HCT116 (cell line): ENCODE measurements around the gene C15orf62. TPM values are rescaled to one million over a fixed set of nuclear protein-coding genes. Genes with fewer than 3 reads are reported as not detected.

Experiments
- ATAC-seq: fragments of 200-7000 bp; cut with Tn5 transposase; 2 replicates; pipeline ENCODE4 v1.9.1; 2020; ENCODE audit warnings: mild to moderate bottlenecking, moderate library complexity
- BruUV-seq: library from RNA; stranded (reverse); fragments of 400-500 nt; replicated peaks from 2 replicates; lab custom pipeline; 2021; lab: Mats Ljungman, UMichigan
- CTCF ChIA-PET: fragments of 300-600 bp; sonication (Branson Sonifier 250); formaldehyde crosslinking; loops from one replicate; lab custom pipeline; 2021; ENCODE audit warnings: antibody characterized with exemption; lab: Charles Lee
- POLR2A ChIA-PET: fragments of 300-600, 350-600 bp; sonication (Branson Sonifier 250); formaldehyde crosslinking; loops from one replicate; lab custom pipeline; 2021; ENCODE audit warnings: antibody characterized with exemption; lab: Charles Lee
- RAD21 ChIA-PET, 2 experiments: fragments of 300-600 bp; sonication (Branson Sonifier 250); formaldehyde crosslinking; loops; one replicate each; lab custom pipeline; 2023; ENCODE audit warnings: low total read pairs in 2 of 2; ENCODE audit not compliant: uncharacterized antibody in 2 of 2, unreplicated experiment in 2 of 2, low non-redundant PET in 1 of 2; lab: Charles Lee
- DNase-seq: peaks from one replicate; pipeline ENCODE4 v3.0.0-alpha.2; 2010; ENCODE audit warnings: low read depth, low spot score
- H2AFZ ChIP-seq: fragments of 200-600 bp; shearing (Covaris generic), sonication (generic); 2 replicates; pipeline ENCODE4 v1.6.1; 2017; ENCODE audit warnings: low read depth, mixed run types, mixed read lengths, antibody characterized with exemption, low read length; ENCODE audit not compliant: poor library complexity, severe bottlenecking
- H3K27ac ChIP-seq: 2 replicates; pipeline ENCODE4 v1.5.1; 2012; ENCODE audit warnings: low read depth, low read length
- H3K27me3 ChIP-seq: fragments of 200-600 bp; sonication (generic); 2 replicates; pipeline ENCODE4 v1.6.1; 2016; ENCODE audit warnings: mixed run types, low read length, mixed read lengths; ENCODE audit not compliant: insufficient read depth
- H3K36me3 ChIP-seq, 2 experiments: fragments of 200-500 bp in 1 of 2; fragments of 200-600 bp in 1 of 2; sonication (Bioruptor generic) in 1 of 2; sonication (generic) in 1 of 2; 2 replicates each; pipeline versions ENCODE4 v1.5.1 to v1.6.1; 2014 to 2016; ENCODE audit warnings: low read length in 2 of 2, inconsistent platforms in 1 of 2, mixed read lengths in 1 of 2, mixed run types in 1 of 2; ENCODE audit not compliant: insufficient read depth in 2 of 2, control insufficient read depth in 1 of 2
- H3K4me1 ChIP-seq, 2 experiments: fragments of 200-600 bp in 1 of 2; sonication (generic) in 1 of 2; 2 replicates each; pipeline versions ENCODE4 v1.5.1 to v1.6.1; 2012 to 2017; ENCODE audit warnings: low read length in 2 of 2, inconsistent platforms in 1 of 2, mild to moderate bottlenecking in 1 of 2, mixed read lengths in 1 of 2, mixed run types in 1 of 2, moderate library complexity in 1 of 2; ENCODE audit not compliant: insufficient read depth in 2 of 2, control insufficient read depth in 1 of 2
- H3K4me2 ChIP-seq: fragments of 200-600 bp; sonication (generic); 2 replicates; pipeline ENCODE4 v1.6.1; 2017; ENCODE audit warnings: mixed run types, low read length, mixed read lengths
- H3K4me3 ChIP-seq, 2 experiments: fragments of 200-600 bp in 1 of 2; sonication (generic) in 1 of 2; replicated peaks in 1 of 2; 2 replicates each; pipeline ENCODE4 v1.5.1; 2011 to 2016; ENCODE audit warnings: low read length in 2 of 2, control low read depth in 1 of 2, low read depth in 1 of 2, mild to moderate bottlenecking in 1 of 2, mixed read lengths in 1 of 2, mixed run types in 1 of 2
- H3K79me2 ChIP-seq: fragments of 200-600 bp; sonication (generic); 2 replicates; pipeline ENCODE4 v1.6.1; 2017; ENCODE audit warnings: mild to moderate bottlenecking, mixed run types, low read length, moderate library complexity, mixed read lengths; ENCODE audit not compliant: insufficient read depth
- H3K9ac ChIP-seq: fragments of 200-600 bp; sonication (generic); 2 replicates; pipeline ENCODE4 v1.6.1; 2016; ENCODE audit warnings: low read length, mixed read lengths
- H3K9me2 ChIP-seq: fragments of 200-600 bp; sonication (generic), shearing (Covaris generic); 2 replicates; pipeline ENCODE4 v1.6.1; 2017; ENCODE audit warnings: mixed run types, mild to moderate bottlenecking, moderate library complexity; ENCODE audit not compliant: insufficient read depth
- H3K9me3 ChIP-seq, 2 experiments: fragments of 200-500 bp in 1 of 2; fragments of 200-600 bp in 1 of 2; sonication (Bioruptor generic) in 1 of 2; sonication (generic) in 1 of 2; 2 replicates each; pipeline ENCODE4 v1.6.1; 2014 to 2017; ENCODE audit warnings: low read length in 2 of 2, mixed read lengths in 2 of 2, inconsistent platforms in 1 of 2, low read depth in 1 of 2, mild to moderate bottlenecking in 1 of 2, mixed run types in 1 of 2, moderate library complexity in 1 of 2; ENCODE audit not compliant: control insufficient read depth in 1 of 2, insufficient read depth in 1 of 2
- H4K20me1 ChIP-seq: fragments of 200-600 bp; sonication (generic), shearing (Covaris generic); 2 replicates; pipeline ENCODE4 v1.6.1; 2017; ENCODE audit warnings: mixed run types, mild to moderate bottlenecking, moderate library complexity; ENCODE audit not compliant: insufficient read depth
- CEBPB ChIP-seq: IDR thresholded peaks from 2 replicates; pipeline ENCODE4 v1.6.1; 2012; ENCODE audit warnings: low read depth
- CTCF ChIP-seq, 3 experiments: fragments of 200-600 bp in 1 of 3; sonication (generic) in 1 of 3; IDR thresholded peaks in 2 of 3; conservative IDR thresholded peaks in 1 of 3; 2 replicates each; pipeline ENCODE4 v1.5.1; 2012 to 2017; ENCODE audit warnings: low read depth in 2 of 3, low read length in 2 of 3, antibody characterized with exemption in 1 of 3, borderline replicate concordance in 1 of 3, control low read depth in 1 of 3, mild to moderate bottlenecking in 1 of 3, mixed read lengths in 1 of 3, mixed run types in 1 of 3, moderate library complexity in 1 of 3; ENCODE audit not compliant: insufficient read depth in 1 of 3
- EGR1 ChIP-seq: IDR thresholded peaks from 2 replicates; pipeline ENCODE4 v1.6.1; 2012; ENCODE audit warnings: low read depth
- MAX ChIP-seq: IDR thresholded peaks from 2 replicates; pipeline ENCODE4 v1.6.1; 2012
- RAD21 ChIP-seq: IDR thresholded peaks from 2 replicates; pipeline ENCODE4 v1.6.1; 2012; ENCODE audit warnings: low read depth, mild to moderate bottlenecking
- SP1 ChIP-seq: IDR thresholded peaks from 2 replicates; pipeline ENCODE4 v1.6.1; 2012; ENCODE audit warnings: low read depth
- SRF ChIP-seq: IDR thresholded peaks from 2 replicates; pipeline ENCODE4 v1.6.1; 2012; ENCODE audit warnings: low read depth
- TCF7L2 ChIP-seq: IDR thresholded peaks from 2 replicates; pipeline ENCODE4 v1.7.0; 2011; ENCODE audit warnings: borderline replicate concordance, inconsistent platforms; ENCODE audit not compliant: insufficient read depth, insufficient read length; ENCODE audit errors: extremely low read depth
- ZFX ChIP-seq: fragments of 450-650 bp; IDR thresholded peaks from 2 replicates; pipeline ENCODE4 v1.6.1; 2017
- ZNF274 ChIP-seq: fragments of 200-500 bp; sonication (Bioruptor generic); IDR thresholded peaks from 2 replicates; pipeline ENCODE4 v1.6.1; 2014; ENCODE audit warnings: mild to moderate bottlenecking, low read depth, low read length, inconsistent platforms
- intact Hi-C: fragments of 100-400 bp; cut with micrococcal nuclease; formaldehyde crosslinking; loops from 2 replicates; pipeline ENCODE4 v1.10.0; 2022
- total RNA-seq: library from RNA; stranded (reverse); gene quantifications from one replicate; pipeline ENCODE4 v1.2.1, GENCODE V29; 2021; ENCODE audit not compliant: unreplicated experiment

The C15orf62 gene
- total RNA-seq, 1 experiment from 2014 or later = 0.10 TPM

GRCh38 chr15:40821195-40821594 lies 51.4 kb downstream of the C15orf62 start:
- Histone ChIP-seq H3K36me3 (no peaks in the 10 kb centered on the region), H3K9ac (no peak overlapping the region), H2AFZ (no peak overlapping the region), H3K79me2 (no peaks in the 10 kb centered on the region), H3K4me2 (no peak overlapping the region), H4K20me1 (no peaks in the 10 kb centered on the region), H3K9me3 (no peaks in the 10 kb centered on the region), H3K4me3 (no peak overlapping the region), H3K4me1 (peaks cover 11% of the 10 kb centered on the region in 2 experiments), H3K9me2 (no peaks in the 10 kb centered on the region), H3K27me3 (no peaks in the 10 kb centered on the region), H3K27ac (no peak overlapping the region)
- intact Hi-C loops = no loop called here
- ChIA-PET RAD21 (no interaction called here), POLR2A (no interaction called here), CTCF (no interaction called here)
- ATAC-seq (no peak), DNase-seq (no peak)
- no TSS peak for BruUV-seq
- TF ChIP-seq ZFX = no peak
- TF ChIP-seq MAX = no peak
- no peak for TF ChIP-seq CTCF (IDR thresholded peaks at IDR 0.05 in 2 of 3, conservative IDR thresholded peaks at IDR 0.05 in 1 of 3; ENCODE audit: borderline replicate concordance in 1 of 3, insufficient read depth in 1 of 3, low read depth in 2 of 3, low read length in 2 of 3)
- no peak for TF ChIP-seq CEBPB
- TF ChIP-seq SP1 = no peak
- no peak for TF ChIP-seq SRF
- no peak for TF ChIP-seq RAD21
- no peak for TF ChIP-seq ZNF274
- TF ChIP-seq EGR1 = no peak
- TF ChIP-seq TCF7L2 = no peak

Other genes starting within 250 kb of the C15orf62 start
- gene CCDC32, start 204.9 kb upstream of the C15orf62 start, total RNA-seq = 18.6 TPM
- gene RPUSD2, start 200.7 kb upstream of the C15orf62 start, total RNA-seq = 22.5 TPM
- 30.6 TPM for gene KNL1, start 175.7 kb upstream of the C15orf62 start, total RNA-seq
- 20.9 TPM for gene RAD51, start 74.8 kb upstream of the C15orf62 start, total RNA-seq
- gene RMDN3, start 14.7 kb upstream of the C15orf62 start, total RNA-seq = 21.5 TPM
- 1.5 TPM for gene GCHFR, start 5.9 kb upstream of the C15orf62 start, total RNA-seq
- 29.1 TPM for gene ZFYVE19, start 37.1 kb downstream of the C15orf62 start, total RNA-seq
- 36.1 TPM for gene DNAJC17, start 37.5 kb downstream of the C15orf62 start, total RNA-seq
- gene PPP1R14D, start 58.7 kb downstream of the C15orf62 start, total RNA-seq = not detected
- gene SPINT1, start 74.1 kb downstream of the C15orf62 start, total RNA-seq = 123 TPM
- gene RHOV, start 104.3 kb downstream of the C15orf62 start, total RNA-seq = 6.0 TPM
- gene VPS18, start 124.5 kb downstream of the C15orf62 start, total RNA-seq = 16.9 TPM
- 1.5 TPM for gene DLL4, start 159.4 kb downstream of the C15orf62 start, total RNA-seq
- 58.9 TPM for gene CHAC1, start 183.5 kb downstream of the C15orf62 start, total RNA-seq